Natural killer cell (primary cell): ENCODE data around the gene TLE3. TPM values are rescaled to one million over a fixed set of nuclear protein-coding genes. Genes with fewer than 3 reads are reported as not detected.
"Not testable (repeated sequence)": the region's sequence is repeated elsewhere in the genome, so short reads cannot be mapped to it uniquely, and the experiment has no call there.

Experiments
- ATAC-seq, 3 donors: fragments of 150-1000 bp in 2 of 3; fragments of 200-7000 bp in 1 of 3; cut with Tn5 transposase; 1 replicate in 1 of 3; 2 replicates in 2 of 3; pipeline ENCODE4 v1.10.0; 2021; ENCODE audit warnings: mild to moderate bottlenecking in 2 of 3, moderate library complexity in 2 of 3
- DNase-seq, 2 donors: peaks; one replicate each; pipeline versions ENCODE4 v3.0.0 to v3.0.0-alpha.2; 2013 to 2021; ENCODE audit warnings: mixed read lengths in 1 of 2
- H3K27ac ChIP-seq: one replicate; pipeline ENCODE4 v1.5.1; 2013; ENCODE audit warnings: mild to moderate bottlenecking, low read length
- H3K27me3 ChIP-seq: one replicate; pipeline ENCODE4 v1.6.1; 2013; ENCODE audit warnings: low read length; ENCODE audit not compliant: control insufficient read depth, insufficient read depth
- H3K36me3 ChIP-seq: one replicate; pipeline ENCODE4 v1.6.1; 2013; ENCODE audit warnings: low read length; ENCODE audit not compliant: control insufficient read depth, insufficient read depth
- H3K4me1 ChIP-seq: one replicate; pipeline ENCODE4 v1.6.1; 2013; ENCODE audit warnings: low read length; ENCODE audit not compliant: control insufficient read depth, insufficient read depth
- H3K4me3 ChIP-seq: one replicate; pipeline ENCODE4 v1.5.1; 2013; ENCODE audit warnings: low read length
- H3K9me3 ChIP-seq: one replicate; pipeline ENCODE4 v1.6.1; 2013; ENCODE audit warnings: low read length; ENCODE audit not compliant: control insufficient read depth, insufficient read depth
- H3K27ac Mint-ChIP-seq, 2 donors: one replicate each; pipeline ENCODE4 v1.8.0; 2022; ENCODE audit warnings: mild to moderate bottlenecking in 2 of 2, mixed read lengths in 2 of 2, moderate library complexity in 1 of 2
- H3K27me3 Mint-ChIP-seq, 2 donors: one replicate each; pipeline ENCODE4 v1.8.0; 2022; ENCODE audit warnings: low read depth in 2 of 2, mixed read lengths in 2 of 2
- H3K36me3 Mint-ChIP-seq: one replicate; pipeline ENCODE4 v1.8.0; 2022; ENCODE audit warnings: mixed read lengths
- H3K4me1 Mint-ChIP-seq, 2 donors: one replicate each; pipeline ENCODE4 v1.8.0; 2022; ENCODE audit warnings: mixed read lengths in 2 of 2
- H3K4me3 Mint-ChIP-seq: one replicate; pipeline ENCODE4 v1.8.0; 2022; ENCODE audit warnings: mild to moderate bottlenecking, moderate library complexity, mixed read lengths
- H3K9me3 Mint-ChIP-seq, 2 donors: one replicate each; pipeline ENCODE4 v1.8.0; 2022; ENCODE audit warnings: mixed read lengths in 2 of 2
- WGBS: methylation state at CpG from one replicate; pipeline ENCODE4 v1.1.7; 2013; ENCODE audit warnings: missing lambda C conversion rate; ENCODE audit not compliant: insufficient coverage; 5-methylcytosine and 5-hydroxymethylcytosine counted together
- intact Hi-C: fragments of 100-400 bp; cut with micrococcal nuclease; formaldehyde crosslinking; loops from one replicate; pipeline ENCODE4 v1.14.2; 2022
- total RNA-seq, 4 donors: library from RNA; stranded (reverse); fragments of 120-200 nt in 1 of 4; gene quantifications; one replicate each; pipeline versions ENCODE4 v1.2.3 to v1.2.4, GENCODE V29; 2013 to 2022
- TF ChIP-seq, protein P1 (sequence below): fragments of 200-600 bp; IDR thresholded peaks from one replicate; pipeline ENCODE4 v1.8.0; 2022; ENCODE audit warnings: antibody characterized with exemption

TLE3 gene
- total RNA-seq, 3 donors from 2014 or later (not counting 1 experiment from before 2014, with no cell fraction given): 32.1 to 94.9 (median 36.7) TPM

DNA sequence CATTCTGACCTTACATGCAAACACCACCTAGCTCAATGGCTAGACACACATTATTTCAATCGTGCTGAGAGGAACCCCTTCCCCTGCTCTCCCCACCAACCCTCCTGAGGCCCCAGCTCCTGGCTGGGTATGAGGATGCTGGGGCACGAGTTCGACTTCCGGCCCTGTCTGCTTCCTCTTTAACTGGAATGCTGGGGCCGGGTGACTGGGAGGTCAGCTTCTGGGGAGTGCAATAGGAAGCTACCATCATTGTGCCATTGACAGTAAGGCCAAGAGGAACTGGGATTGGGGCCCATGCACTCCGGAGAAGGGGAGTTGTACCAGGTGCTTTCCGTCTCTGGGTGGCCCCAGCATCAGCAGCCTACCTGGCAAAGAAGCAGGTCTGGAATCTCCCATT is 15.6 kb upstream of the TLE3 start:
- Mint-ChIP-seq H3K27me3 (peaks cover 44 to 71% of the 10 kb centered on the region in 2 donors), H3K27ac (no peak overlapping the region), H3K36me3 (no peaks in the 10 kb centered on the region), H3K9me3 (no peaks in the 10 kb centered on the region), H3K4me3 (no peak overlapping the region), H3K4me1 (peaks cover 0 to 8% of the 10 kb centered on the region in 2 donors)
- ATAC-seq: peak in 1 of 3 donors; percentile 75
- peaks cover 8% of the 10 kb centered on the region for H3K4me1 ChIP-seq
- intact Hi-C loops: no loop called here
- no peaks in the 10 kb centered on the region for H3K27me3 ChIP-seq
- WGBS: 30% methylated on average over 7 of the region's 7 CpGs
- H3K27ac ChIP-seq: no peak overlapping the region
- TF ChIP-seq, protein P1, sequence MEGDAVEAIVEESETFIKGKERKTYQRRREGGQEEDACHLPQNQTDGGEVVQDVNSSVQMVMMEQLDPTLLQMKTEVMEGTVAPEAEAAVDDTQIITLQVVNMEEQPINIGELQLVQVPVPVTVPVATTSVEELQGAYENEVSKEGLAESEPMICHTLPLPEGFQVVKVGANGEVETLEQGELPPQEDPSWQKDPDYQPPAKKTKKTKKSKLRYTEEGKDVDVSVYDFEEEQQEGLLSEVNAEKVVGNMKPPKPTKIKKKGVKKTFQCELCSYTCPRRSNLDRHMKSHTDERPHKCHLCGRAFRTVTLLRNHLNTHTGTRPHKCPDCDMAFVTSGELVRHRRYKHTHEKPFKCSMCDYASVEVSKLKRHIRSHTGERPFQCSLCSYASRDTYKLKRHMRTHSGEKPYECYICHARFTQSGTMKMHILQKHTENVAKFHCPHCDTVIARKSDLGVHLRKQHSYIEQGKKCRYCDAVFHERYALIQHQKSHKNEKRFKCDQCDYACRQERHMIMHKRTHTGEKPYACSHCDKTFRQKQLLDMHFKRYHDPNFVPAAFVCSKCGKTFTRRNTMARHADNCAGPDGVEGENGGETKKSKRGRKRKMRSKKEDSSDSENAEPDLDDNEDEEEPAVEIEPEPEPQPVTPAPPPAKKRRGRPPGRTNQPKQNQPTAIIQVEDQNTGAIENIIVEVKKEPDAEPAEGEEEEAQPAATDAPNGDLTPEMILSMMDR: no peak
- H3K4me3 ChIP-seq: no peak overlapping the region
- H3K36me3 ChIP-seq: no peaks in the 10 kb centered on the region
- peak in 1 of 2 donors; percentile 10 for DNase-seq
- H3K9me3 ChIP-seq: no peaks in the 10 kb centered on the region

DNA sequence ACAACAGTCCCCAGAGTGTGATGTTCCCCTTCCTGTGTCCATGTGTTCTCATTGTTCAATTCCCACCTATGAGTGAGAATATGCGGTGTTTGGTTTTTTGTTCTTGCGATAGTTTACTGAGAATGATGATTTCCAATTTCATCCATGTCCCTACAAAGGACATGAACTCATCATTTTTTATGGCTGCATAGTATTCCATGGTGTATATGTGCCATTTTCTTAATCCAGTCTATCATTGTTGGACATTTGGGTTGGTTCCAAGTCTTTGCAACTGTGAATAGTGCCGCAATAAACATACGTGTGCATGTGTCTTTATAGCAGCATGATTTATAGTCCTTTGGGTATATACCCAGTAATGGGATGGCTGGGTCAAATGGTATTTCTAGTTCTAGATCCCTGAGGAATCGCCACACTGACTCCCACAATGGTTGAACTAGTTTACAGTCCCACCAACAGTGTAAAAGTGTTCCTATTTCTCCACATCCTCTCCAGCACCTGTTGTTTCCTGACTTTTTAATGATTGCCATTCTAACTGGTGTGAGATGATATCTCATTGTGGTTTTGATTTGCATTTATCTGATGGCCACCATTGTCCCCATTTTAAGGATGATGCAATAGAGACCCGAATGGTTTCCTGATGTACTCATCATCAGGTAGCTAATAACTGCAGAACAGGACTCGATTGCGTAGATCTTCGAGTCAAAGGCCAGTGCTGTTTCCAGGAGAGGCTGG is 15.0 kb upstream of the TLE3 start:
- H3K9me3 ChIP-seq, H3K36me3 ChIP-seq, H3K9me3 Mint-ChIP-seq, H3K27me3 ChIP-seq, H3K4me3 Mint-ChIP-seq, H3K4me3 ChIP-seq, H3K27ac Mint-ChIP-seq, intact Hi-C loops, ATAC-seq, H3K4me1 ChIP-seq, DNase-seq, H3K36me3 Mint-ChIP-seq, H3K27ac ChIP-seq, H3K4me1 Mint-ChIP-seq: not testable (repeated sequence)
- WGBS: 67% methylated on average over 4 of the region's 9 CpGs
- H3K27me3 Mint-ChIP-seq: peaks cover 43 to 70% of the 10 kb centered on the region in 2 donors

DNA sequence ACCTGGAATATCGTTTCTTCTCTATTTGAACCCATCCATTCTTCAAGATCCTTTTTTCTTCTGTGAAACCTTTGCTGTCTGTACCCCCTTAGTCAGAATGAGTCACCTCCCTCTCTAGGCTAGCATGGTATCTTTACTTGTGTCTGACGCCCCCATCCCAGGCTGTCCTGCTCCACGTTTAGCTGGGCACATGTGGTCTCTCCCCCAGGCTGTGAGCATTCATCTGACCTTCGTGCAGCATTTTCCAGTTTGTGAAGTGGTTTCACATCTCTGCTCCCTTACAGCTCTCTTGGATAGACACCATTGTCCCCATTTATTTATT is 14.3 kb upstream of the TLE3 start:
- H3K4me1 Mint-ChIP-seq: peaks cover 0 to 8% of the 10 kb centered on the region in 2 donors
- ATAC-seq (no peak), DNase-seq (no peak)
- Histone ChIP-seq H3K36me3 (no peaks in the 10 kb centered on the region), H3K4me3 (no peak overlapping the region), H3K27me3 (peaks cover 3% of the 10 kb centered on the region), H3K27ac (no peak overlapping the region), H3K9me3 (no peaks in the 10 kb centered on the region), H3K4me1 (peaks cover 8% of the 10 kb centered on the region)
- H3K9me3 Mint-ChIP-seq: no peaks in the 10 kb centered on the region
- 69% methylated on average over 3 of the region's 4 CpGs for WGBS
- TF ChIP-seq, protein P1: no peak
- no peak overlapping the region for H3K4me3 Mint-ChIP-seq
- H3K27me3 Mint-ChIP-seq: peaks cover 47 to 69% of the 10 kb centered on the region in 2 donors
- no peak overlapping the region for H3K27ac Mint-ChIP-seq
- intact Hi-C loops: no loop called here
- no peaks in the 10 kb centered on the region for H3K36me3 Mint-ChIP-seq

DNA sequence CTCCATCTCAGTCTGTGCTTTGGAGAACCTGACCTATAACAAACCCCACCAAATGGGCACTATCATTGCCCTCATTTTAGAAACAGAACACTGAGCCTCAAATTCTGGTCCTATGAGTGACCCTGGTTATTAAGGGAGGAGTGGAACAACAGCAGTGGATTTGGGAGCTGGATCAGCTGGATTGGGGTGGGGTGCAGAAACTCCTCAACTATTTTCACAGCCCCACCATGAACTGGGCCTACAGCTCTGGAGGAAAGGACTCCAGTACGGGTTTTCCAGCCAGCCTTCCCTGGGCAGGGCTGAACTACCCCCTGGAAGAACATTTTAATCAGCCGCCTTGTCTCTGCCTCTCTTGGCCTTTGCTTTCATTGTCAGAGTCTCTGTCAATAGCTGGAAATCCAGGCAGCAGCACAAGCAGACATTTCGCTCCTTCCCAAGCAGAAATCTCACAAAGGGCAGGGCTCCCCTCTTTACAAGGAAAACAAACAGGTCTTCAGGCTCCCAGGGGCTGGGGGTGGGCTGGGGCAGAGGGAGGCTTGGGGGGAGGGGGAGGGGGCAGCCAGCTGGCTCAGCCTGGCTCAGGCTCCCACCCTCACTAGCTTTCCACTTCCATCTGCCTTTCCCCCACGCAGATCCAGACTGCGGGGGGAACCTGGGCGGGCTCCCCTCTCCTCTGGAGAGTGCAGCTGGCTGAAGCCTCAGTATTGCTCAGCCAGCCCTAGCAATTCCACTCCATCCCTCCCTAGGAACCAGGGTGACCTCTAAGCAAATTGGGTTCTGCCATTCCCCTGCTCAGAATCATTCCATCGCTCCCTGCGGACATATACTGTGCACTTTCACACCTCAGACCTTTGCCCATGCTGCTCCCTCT is 13.7 kb upstream of the TLE3 start:
- no peak for DNase-seq
- ATAC-seq: no peak
- Histone ChIP-seq H3K27ac (no peak overlapping the region), H3K27me3 (peaks cover 3% of the 10 kb centered on the region), H3K9me3 (no peaks in the 10 kb centered on the region), H3K4me3 (no peak overlapping the region), H3K4me1 (peaks cover 8% of the 10 kb centered on the region), H3K36me3 (no peaks in the 10 kb centered on the region)
- WGBS: 56% methylated on average over 8 of the region's 8 CpGs
- Mint-ChIP-seq H3K9me3 (no peaks in the 10 kb centered on the region), H3K27ac (no peak overlapping the region), H3K4me1 (peaks cover 0 to 8% of the 10 kb centered on the region in 2 donors), H3K36me3 (no peaks in the 10 kb centered on the region), H3K4me3 (no peak overlapping the region), H3K27me3 (peaks cover 43 to 69% of the 10 kb centered on the region in 2 donors)
- intact Hi-C loops: no loop called here
- TF ChIP-seq, protein P1: no peak
